ENCODE measurements around the gene RMND5A.
"Not testable (repeated sequence)": the region's sequence is repeated elsewhere in the genome, so short reads cannot be mapped to it uniquely, and the experiment has no call there.

Gene RMND5A

DNA sequence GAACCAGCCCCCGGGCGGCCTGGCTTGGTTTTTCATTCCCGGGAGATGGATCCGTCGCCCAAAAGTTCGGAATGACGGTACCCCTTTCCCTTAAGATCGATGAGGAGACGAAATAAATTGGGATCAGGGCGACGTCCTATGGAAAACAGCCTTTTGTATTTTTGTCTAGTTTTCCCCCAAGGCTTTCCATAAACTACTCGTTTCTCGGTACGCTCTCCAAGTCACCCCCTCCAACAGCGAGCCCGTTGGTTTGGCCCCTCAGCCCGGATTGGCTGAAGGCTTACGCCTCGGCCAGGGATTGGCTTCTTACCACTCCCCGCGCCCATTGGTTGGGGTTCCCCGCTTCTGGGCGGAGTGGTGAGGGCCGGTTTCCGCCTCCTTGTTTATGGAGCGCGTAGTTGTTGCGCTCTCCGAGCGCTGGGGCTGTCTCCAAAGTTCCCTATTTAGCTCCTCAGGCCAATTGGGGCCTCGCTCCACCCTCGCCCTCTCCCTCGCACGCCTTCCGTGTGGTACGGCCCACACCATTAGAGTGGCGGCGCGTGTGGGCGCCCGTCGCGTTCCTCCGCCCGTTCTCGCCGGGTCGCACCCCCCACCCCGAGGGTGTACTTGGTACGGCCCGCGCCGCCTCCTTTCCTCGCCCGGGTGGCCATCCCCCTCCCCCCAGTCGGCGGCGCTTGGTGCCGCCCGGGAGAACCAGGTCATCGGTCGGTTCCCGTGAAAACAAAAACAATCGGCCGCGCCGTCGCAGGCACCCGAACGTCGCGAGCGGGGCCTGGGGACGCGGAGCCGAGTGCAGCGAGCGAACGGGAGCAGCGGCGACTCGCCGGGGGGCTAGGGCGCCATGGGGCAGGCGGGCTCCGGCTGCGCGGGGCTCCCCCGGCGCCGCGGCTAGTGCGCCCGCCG, at the start of gene RMND5A:
Gene RMND5A (plus strand): TSS at position 655 of the 903 bp plus-strand sequence. CDS start 377 bp downstream, outside the sequence.
- DNase-seq = peak; percentile 93

GRCh38 chr2:86671337-86671981, 48.6 kb upstream of the RMND5A start:
- DNase-seq = no peak

DNA sequence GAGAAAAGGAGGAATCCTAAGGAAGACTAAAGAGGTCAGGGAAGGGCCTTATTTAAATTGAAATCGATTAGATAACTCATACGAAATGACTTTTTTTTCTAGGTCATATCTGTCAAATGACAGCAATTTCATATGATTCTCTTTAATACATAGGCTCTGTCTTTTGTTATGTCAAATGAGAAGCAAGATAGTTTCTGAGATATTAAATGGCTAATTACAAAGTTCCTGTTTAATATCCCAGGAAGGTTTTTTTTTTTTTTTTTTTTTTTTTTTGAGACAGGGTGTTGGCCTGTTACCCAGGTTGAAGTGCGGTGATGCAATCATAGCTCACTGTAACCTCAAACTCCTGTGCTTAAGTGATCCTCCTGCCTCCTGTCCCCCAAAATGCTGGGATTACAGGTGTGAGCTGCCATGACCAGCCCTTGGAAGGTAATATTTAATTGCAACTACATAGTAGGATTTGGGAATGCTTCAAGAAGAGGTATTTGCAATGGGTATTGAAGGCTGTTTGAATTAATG, 48.0 kb upstream of the RMND5A start:
- DNase-seq = no peak

- no peak for DNase-seq
These were observed 47.1 kb upstream of the RMND5A start for GRCh38 chr2:86673011-86673410.

DNA sequence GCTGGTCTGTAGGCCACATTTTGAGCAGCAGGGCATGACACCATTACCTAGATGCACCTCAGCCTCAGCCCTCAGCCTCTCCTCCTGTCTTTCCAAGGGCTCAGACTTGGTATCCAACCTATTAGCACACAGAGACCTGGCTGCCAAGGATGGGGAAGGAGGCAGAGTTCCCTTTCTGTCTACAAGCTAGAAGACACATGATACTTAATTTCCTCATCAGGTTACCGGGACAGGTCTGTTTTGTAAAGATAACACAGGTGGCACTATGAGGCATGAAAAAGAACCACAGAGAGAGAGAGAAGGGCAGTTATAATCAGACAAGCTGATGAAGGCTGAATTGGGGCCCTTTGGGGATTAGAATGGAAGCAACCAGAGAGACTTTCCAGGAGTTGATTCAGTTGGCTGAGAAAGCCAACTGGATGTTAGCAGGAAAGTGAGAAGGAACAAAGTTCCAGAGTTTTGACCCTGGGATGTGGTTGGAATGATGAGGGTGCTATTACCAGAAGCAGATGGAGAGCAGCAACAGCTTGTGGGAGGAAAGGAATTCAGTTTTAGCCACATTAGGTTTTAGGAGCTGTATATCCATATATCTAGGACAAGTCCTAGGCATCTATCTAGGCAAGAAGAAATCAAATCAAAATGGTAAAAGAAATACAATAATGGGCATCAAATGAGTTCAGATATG, 46.0 kb upstream of the RMND5A start:
- DNase-seq = no peak

GRCh38 chr2:86675104-86675503, 45.0 kb upstream of the RMND5A start:
- DNase-seq = no peak

GRCh38 chr2:86675511-86676015, 44.5 kb upstream of the RMND5A start:
- DNase-seq = no peak

- no peak for DNase-seq
These were observed 42.3 kb upstream of the RMND5A start for GRCh38 chr2:86677816-86678215.

- no peak for DNase-seq
These were observed 41.1 kb upstream of the RMND5A start for GRCh38 chr2:86679036-86679435.

DNA sequence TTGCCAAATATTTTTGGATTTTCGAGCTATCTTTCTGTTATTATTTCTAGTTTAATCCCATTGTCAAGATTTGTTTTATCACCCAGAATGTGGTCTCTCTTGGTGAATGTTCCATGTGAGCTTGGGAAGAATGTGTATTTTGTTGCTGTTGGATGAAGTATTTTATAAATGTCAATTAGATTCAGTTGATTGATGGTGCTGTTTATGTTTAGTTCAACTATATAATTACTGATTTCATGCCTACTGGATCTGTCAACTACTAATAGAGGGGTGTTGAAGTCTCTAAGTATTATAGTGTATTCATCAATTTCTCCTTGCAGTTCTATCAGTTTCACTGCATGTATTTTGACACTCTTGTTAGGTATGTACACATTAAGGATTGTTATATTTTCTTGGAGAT, 34.7 kb upstream of the RMND5A start:
- DNase-seq = no peak

DNA sequence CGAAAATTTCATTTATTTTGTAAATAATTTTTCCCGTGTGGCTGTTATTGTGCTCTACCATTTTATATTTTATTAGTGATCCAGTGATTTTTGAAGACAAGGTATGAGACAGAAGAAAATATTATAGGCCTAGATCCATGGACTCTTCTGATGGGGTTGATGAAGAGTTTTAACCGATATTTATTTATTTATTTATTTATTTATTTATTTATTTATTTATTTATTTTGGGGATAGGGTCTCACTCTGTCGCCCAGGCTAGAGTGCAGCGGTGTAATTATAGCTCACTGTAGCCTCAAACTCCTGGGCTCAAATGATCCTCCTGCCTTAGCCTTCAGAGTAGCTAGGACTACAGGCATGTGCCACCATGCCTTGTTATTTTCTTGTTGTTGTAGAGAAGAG, 33.6 kb upstream of the RMND5A start:
- no peak for DNase-seq

DNA sequence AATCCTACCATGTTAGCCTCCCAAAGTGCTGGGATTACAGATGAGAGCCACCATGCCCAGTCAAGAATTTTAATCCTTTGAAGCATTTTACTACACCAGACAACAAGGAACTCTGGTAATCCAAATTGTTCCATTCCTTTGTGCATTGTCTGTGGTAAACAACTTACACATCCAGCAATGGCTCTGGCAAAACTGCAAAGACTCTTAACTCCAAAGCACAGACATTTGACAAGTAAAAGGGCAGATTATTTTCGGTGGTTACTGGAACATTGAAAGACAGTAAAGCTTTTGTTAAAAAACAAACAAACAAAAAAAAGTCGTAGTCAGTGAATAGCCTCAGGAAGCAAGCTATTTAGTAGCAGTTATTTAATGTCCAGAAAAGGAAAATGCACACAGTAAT, 33.2 kb upstream of the RMND5A start:
- no peak for DNase-seq

- no peak for DNase-seq
These were observed 24.9 kb upstream of the RMND5A start for GRCh38 chr2:86695053-86695691.

- no peak for DNase-seq
These were observed 22.5 kb upstream of the RMND5A start for GRCh38 chr2:86697551-86698104.

DNA sequence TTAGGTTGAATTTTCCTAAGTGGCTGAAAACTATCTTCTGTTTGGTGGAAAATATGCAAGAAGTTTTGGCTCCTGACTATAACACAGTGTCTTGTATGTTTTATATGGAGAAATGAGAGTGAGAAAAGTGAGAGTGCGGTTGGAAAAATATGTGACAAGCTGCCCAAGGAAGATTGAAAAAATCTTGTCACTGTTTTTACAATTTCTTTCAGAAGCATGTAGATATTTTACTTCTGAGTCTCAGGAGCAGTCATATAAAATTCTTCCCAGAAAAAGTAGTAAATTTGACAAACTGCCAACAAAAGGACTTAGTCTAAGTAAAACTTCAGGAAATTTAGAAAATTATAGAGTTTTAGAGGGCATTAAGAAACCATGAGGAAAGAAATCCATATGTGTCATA, 19.4 kb upstream of the RMND5A start:
- DNase-seq = no peak

DNA sequence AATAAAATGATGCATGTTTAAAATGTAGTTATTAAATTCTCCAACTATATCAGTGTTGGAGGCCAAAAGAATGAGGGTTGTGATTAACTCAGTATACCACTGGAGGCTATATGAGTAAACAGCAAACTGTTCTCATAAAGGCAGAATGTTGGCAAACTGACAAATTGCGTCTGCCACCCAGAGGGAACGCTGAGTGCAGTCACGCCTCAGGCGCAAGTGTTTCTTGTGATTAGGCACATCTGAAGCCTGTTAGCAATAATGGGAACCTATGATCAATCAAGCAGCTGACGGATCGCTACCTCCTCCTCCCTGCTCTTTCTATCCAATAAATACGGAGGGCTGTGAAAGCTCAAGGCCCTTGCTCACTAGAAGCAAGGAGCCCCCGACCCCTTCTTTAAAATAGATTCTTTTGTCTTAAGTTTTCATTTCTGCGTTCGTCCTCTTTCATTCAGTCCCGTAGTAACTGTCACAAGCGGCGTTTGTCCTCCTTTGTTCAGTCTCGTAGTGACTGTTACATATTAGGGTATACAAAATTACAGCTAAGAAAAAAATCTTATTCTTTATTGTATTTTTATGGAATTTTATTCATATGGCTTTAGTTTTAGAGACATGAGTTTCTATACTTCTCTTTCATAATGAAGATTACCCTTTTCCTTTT, 16.3 kb upstream of the RMND5A start:
- no peak for DNase-seq

- DNase-seq = no peak
These were observed 15.6 kb upstream of the RMND5A start for GRCh38 chr2:86704459-86704971.

DNA sequence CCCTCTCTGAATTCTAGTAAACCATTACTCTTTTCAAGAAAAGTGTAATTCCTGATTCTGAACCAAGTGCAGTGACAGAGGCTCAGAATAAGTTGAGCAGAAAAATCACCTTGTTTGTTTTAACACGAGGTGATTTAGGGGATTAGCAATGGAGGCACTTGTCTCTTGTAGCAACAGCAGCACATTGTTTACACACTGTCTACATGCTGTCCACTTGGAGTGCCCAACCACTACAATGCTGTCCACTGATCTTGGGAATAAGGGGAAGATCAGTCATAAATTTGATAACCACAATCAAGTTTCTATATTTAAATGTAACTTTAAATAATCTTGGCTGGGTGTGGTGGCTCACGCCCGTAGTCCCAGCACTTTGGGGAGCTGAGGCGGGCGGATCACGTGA, 13.9 kb upstream of the RMND5A start:
- no peak for DNase-seq

DNA sequence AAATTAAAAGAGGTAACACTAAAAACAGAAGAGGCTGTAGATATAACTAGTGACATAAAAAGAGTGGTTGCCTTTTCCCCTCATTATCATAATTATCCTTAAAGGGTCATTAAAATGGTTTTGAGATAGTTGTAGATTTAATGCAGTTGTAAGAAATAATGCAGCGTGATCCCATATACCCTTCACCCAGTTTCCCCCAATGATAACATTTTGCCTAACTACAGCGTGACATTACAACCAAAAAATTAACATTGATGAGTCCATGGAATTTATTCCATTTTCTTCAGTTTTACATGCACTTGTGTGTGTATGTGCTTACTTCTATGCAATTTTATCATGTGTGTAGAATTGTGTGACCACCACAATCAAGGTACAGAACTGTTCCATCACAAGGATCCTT, 13.2 kb upstream of the RMND5A start:
- DNase-seq = no peak

DNA sequence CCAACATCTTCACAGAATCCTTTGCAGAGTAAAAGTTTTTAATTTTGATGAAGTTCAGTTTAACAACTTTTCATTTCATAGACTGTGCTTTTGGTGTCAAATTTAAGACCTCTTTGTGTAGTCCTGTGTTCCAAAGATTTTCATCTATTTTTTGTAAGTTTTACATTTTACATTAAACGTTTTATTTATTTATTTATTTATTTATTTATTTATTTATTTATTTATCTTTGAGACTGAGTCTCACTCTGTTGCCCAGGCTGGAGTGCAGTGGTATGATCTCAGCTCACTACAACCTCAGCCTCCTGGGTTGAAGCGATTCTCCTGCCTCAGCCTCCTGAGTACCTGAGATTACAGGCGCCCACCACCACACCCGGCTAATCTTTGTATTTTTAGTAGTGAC, 12.0 kb upstream of the RMND5A start:
- not testable (repeated sequence) for DNase-seq

DNA sequence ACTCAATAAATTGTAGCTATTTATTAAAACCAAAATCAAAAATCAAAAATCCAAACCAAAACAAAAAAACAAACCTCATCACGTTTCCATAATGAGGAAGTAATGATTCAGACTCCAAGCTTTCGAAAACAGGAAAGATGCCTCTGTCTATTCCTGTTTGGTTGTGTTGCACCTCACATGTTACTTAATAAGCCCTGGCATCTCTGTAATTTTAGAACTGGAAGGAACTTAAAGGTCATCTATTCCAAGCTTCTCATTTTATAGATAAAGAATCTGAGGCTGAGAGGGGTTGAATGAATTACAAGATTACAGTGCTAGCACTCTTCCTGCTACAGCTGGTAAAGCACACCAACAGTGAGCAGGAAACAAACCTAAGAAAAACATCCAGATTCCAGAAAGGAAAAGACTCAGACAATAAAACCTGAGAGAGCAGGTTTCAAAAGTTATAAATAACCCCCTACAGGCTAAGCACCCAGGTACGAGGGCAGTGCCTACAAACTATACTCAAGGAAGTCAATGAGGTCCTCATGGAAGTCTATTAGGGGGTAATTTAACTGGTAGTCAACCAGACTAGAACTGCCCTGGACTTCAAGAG, 5.4 kb upstream of the RMND5A start:
- DNase-seq = not testable (repeated sequence)
